GM13976 (cell line): ENCODE results near the gene SLC6A4.

Source experiments
- DNase-seq: peaks from one replicate; pipeline ENCODE4 v3.0.0; 2012; ENCODE audit warnings: low spot score
- CTCF ChIP-seq: IDR thresholded peaks from 2 replicates; pipeline ENCODE4 v1.5.1; 2012; ENCODE audit warnings: borderline replicate concordance, mild to moderate bottlenecking; ENCODE audit not compliant: insufficient read depth; ENCODE audit errors: extremely low read depth, missing control alignments, control extremely low read depth
- in situ Hi-C: fragments of 300-500 bp; cut with MboI; formaldehyde crosslinking; loops from one replicate; pipeline ENCODE4 v1.12.0; 2022; ENCODE audit warnings: low sequenced_read_pairs, mixed read lengths, inconsistent platforms; ENCODE audit not compliant: unreplicated experiment

SLC6A4 gene

GRCh38 chr17:30241051-30241450 is 5.6 kb upstream of the SLC6A4 start:
- DNase-seq: no peak
- TF ChIP-seq CTCF: no peak
- in situ Hi-C loops: no loop called here

GRCh38 chr17:30240177-30240576 is 4.7 kb upstream of the SLC6A4 start:
- no peak for DNase-seq
- no peak for TF ChIP-seq CTCF
- in situ Hi-C loops: no loop called here

- in situ Hi-C loops: no loop called here
- DNase-seq: no peak
- no peak for TF ChIP-seq CTCF
Observed at GRCh38 chr17:30239089-30239462, 3.6 kb upstream of the SLC6A4 start.

- DNase-seq: no peak
- in situ Hi-C loops: no loop called here
- no peak for TF ChIP-seq CTCF
Observed at GRCh38 chr17:30238387-30239088, 3.0 kb upstream of the SLC6A4 start.

- in situ Hi-C loops: no loop called here
- DNase-seq: no peak
- no peak for TF ChIP-seq CTCF
Observed at GRCh38 chr17:30238003-30238344, 2.5 kb upstream of the SLC6A4 start.

GRCh38 chr17:30237296-30238002 is 2.0 kb upstream of the SLC6A4 start:
- in situ Hi-C loops: no loop called here
- no peak for TF ChIP-seq CTCF
- DNase-seq: no peak
